KMS-11 (cell line): ENCODE data around the gene PALLD.

Experiments used
- H2AFZ ChIP-seq: fragments of 200-600 bp; sonication (generic); 2 replicates; pipeline ENCODE4 v1.6.1; 2016; ENCODE audit warnings: antibody characterized with exemption, mixed run types, low read depth
- H3K27ac ChIP-seq: fragments of 200-600 bp; sonication (generic); 2 replicates; pipeline ENCODE4 v1.6.1; 2016; ENCODE audit warnings: mild to moderate bottlenecking, mixed run types
- H3K27me3 ChIP-seq: fragments of 200-600 bp; sonication (generic); 2 replicates; pipeline ENCODE4 v1.6.1; 2017; ENCODE audit warnings: mild to moderate bottlenecking, low read depth, mixed run types, moderate library complexity; ENCODE audit not compliant: insufficient read depth
- H3K36me3 ChIP-seq: fragments of 200-600 bp; sonication (generic); 2 replicates; pipeline ENCODE4 v1.6.1; 2017; ENCODE audit warnings: mild to moderate bottlenecking, mixed run types; ENCODE audit not compliant: insufficient read depth
- H3K4me1 ChIP-seq: fragments of 200-600 bp; sonication (generic); 2 replicates; pipeline ENCODE4 v1.6.1; 2016; ENCODE audit warnings: mild to moderate bottlenecking, low read depth, mixed run types; ENCODE audit not compliant: poor library complexity, severe bottlenecking
- H3K4me2 ChIP-seq: fragments of 200-600 bp; sonication (generic); 2 replicates; pipeline ENCODE4 v1.7.0; 2016; ENCODE audit warnings: mild to moderate bottlenecking, mixed run types
- H3K4me3 ChIP-seq: fragments of 200-600 bp; sonication (generic); IDR thresholded peaks from 2 replicates; pipeline ENCODE4 v1.6.1; 2017; ENCODE audit warnings: low read depth, low read length, mixed read lengths; ENCODE audit not compliant: insufficient read depth
- H3K79me2 ChIP-seq: fragments of 200-600 bp; sonication (generic); 2 replicates; pipeline ENCODE4 v1.6.1; 2016; ENCODE audit warnings: low read depth, mixed run types; ENCODE audit not compliant: insufficient read depth
- H3K9ac ChIP-seq: fragments of 200-600 bp; sonication (generic); 2 replicates; pipeline ENCODE4 v1.6.1; 2016; ENCODE audit warnings: mild to moderate bottlenecking, mixed run types
- H4K20me1 ChIP-seq: fragments of 200-600 bp; sonication (generic); 2 replicates; pipeline ENCODE4 v1.6.1; 2016; ENCODE audit warnings: mild to moderate bottlenecking, mixed run types; ENCODE audit not compliant: insufficient read depth
- CTCF ChIP-seq: fragments of 200-600 bp; sonication (generic); conservative IDR thresholded peaks from 2 replicates; pipeline ENCODE4 v1.6.1; 2017; ENCODE audit warnings: low read depth, mild to moderate bottlenecking, antibody characterized with exemption, low read length, moderate library complexity, mixed read lengths

PALLD gene

GRCh38 chr4:168618577-168619265 lies 121.9 kb downstream of the PALLD start:
- Histone ChIP-seq H2AFZ (no peak overlapping the region), H3K79me2 (no peaks in the 10 kb centered on the region), H4K20me1 (no peaks in the 10 kb centered on the region), H3K27ac (no peak overlapping the region), H3K9ac (no peak overlapping the region), H3K4me2 (no peak overlapping the region), H3K36me3 (no peaks in the 10 kb centered on the region), H3K4me3 (no peak overlapping the region), H3K4me1 (no peaks in the 10 kb centered on the region), H3K27me3 (no peaks in the 10 kb centered on the region)
- no peak for TF ChIP-seq CTCF

- Histone ChIP-seq H3K27me3 (no peaks in the 10 kb centered on the region), H3K4me2 (no peak overlapping the region), H3K9ac (no peak overlapping the region), H2AFZ (no peak overlapping the region), H3K79me2 (no peaks in the 10 kb centered on the region), H3K4me3 (no peak overlapping the region), H3K4me1 (no peaks in the 10 kb centered on the region), H4K20me1 (no peaks in the 10 kb centered on the region), H3K36me3 (no peaks in the 10 kb centered on the region), H3K27ac (no peak overlapping the region)
- no peak for TF ChIP-seq CTCF
Measured at GRCh38 chr4:168619266-168619631, 122.4 kb downstream of the PALLD start.

- no peaks in the 10 kb centered on the region for H3K79me2 ChIP-seq
- no peaks in the 10 kb centered on the region for H3K27me3 ChIP-seq
- H3K27ac ChIP-seq: no peak overlapping the region
- H3K9ac ChIP-seq: no peak overlapping the region
- H3K36me3 ChIP-seq: no peaks in the 10 kb centered on the region
- H3K4me3 ChIP-seq: no peak overlapping the region
- H2AFZ ChIP-seq: no peak overlapping the region
- no peaks in the 10 kb centered on the region for H4K20me1 ChIP-seq
- peaks cover under 1% of the 10 kb centered on the region for H3K4me1 ChIP-seq
- no peak overlapping the region for H3K4me2 ChIP-seq
- TF ChIP-seq CTCF: no peak
Measured at GRCh38 chr4:168621806-168622589, 125.1 kb downstream of the PALLD start.

GRCh38 chr4:168622600-168622999 lies 125.7 kb downstream of the PALLD start:
- H3K4me2 ChIP-seq: no peak overlapping the region
- H3K79me2 ChIP-seq: no peaks in the 10 kb centered on the region
- no peak overlapping the region for H2AFZ ChIP-seq
- H3K4me1 ChIP-seq: peaks cover 6% of the 10 kb centered on the region
- H3K27ac ChIP-seq: no peak overlapping the region
- H3K27me3 ChIP-seq: no peaks in the 10 kb centered on the region
- H4K20me1 ChIP-seq: no peaks in the 10 kb centered on the region
- no peaks in the 10 kb centered on the region for H3K36me3 ChIP-seq
- no peak overlapping the region for H3K9ac ChIP-seq
- no peak for TF ChIP-seq CTCF
- H3K4me3 ChIP-seq: no peak overlapping the region
